Esophagus muscularis mucosa (tissue), 4 donors: ENCODE results near the gene USP10.

Experiments used
- CTCF ChIP-seq, 3 experiments: fragments of 200-600 bp in 2 of 3; fragments of 450-650 bp in 1 of 3; sonication (generic) in 2 of 3; IDR thresholded peaks; one replicate each; pipeline ENCODE4 v1.5.1; 2017 to 2019; ENCODE audit warnings: antibody characterized with exemption in 3 of 3, mild to moderate bottlenecking in 2 of 3, moderate library complexity in 1 of 3
- EP300 ChIP-seq: sonication (generic); formaldehyde crosslinking; IDR thresholded peaks from one replicate; pipeline ENCODE4 v1.6.1; 2017; ENCODE audit warnings: antibody characterized with exemption
- POLR2A ChIP-seq: fragments of 450-650 bp; IDR thresholded peaks from one replicate; pipeline ENCODE4 v1.6.1; 2017; ENCODE audit warnings: antibody characterized with exemption, moderate library complexity, mild to moderate bottlenecking, low read depth
- POLR2AphosphoS5 ChIP-seq, 2 donors: sonication (generic); formaldehyde crosslinking; IDR thresholded peaks; one replicate each; pipeline ENCODE4 v1.6.1; 2017; ENCODE audit warnings: antibody characterized with exemption in 2 of 2

GRCh38 chr16:84817613-84818012 is 117.8 kb downstream of the USP10 start:
- TF ChIP-seq CTCF (IDR thresholded peaks at IDR 0.05) = no peak
- no peak for TF ChIP-seq POLR2A
- no peak for TF ChIP-seq EP300
- no peak for TF ChIP-seq POLR2AphosphoS5 (IDR thresholded peaks at IDR 0.05)
